Mucosa of descending colon (tissue), 3 donors: ENCODE measurements around the gene ASTN2. TPM values are rescaled to one million over a fixed set of nuclear protein-coding genes. Genes with fewer than 3 reads are reported as not detected.

Experiments
- ATAC-seq: fragments of 200-7000 bp; cut with Tn5 transposase; one replicate; pipeline ENCODE4 v1.9.1; 2020; ENCODE audit warnings: mild to moderate bottlenecking, moderate library complexity
- DNase-seq, 3 donors: peaks; one replicate each; pipeline ENCODE4 v3.0.0-alpha.2; 2020
- H3K36me3 ChIP-seq: fragments of 200-600 bp; one replicate; pipeline ENCODE4 v1.8.0; 2021; ENCODE audit warnings: low read depth, mild to moderate bottlenecking
- H3K4me1 ChIP-seq: fragments of 200-600 bp; one replicate; pipeline ENCODE4 v1.8.0; 2021; ENCODE audit warnings: low read depth, mild to moderate bottlenecking
- H3K4me3 ChIP-seq: fragments of 200-600 bp; one replicate; pipeline ENCODE4 v1.8.0; 2021; ENCODE audit warnings: mild to moderate bottlenecking
- H3K9me3 ChIP-seq: fragments of 200-600 bp; one replicate; pipeline ENCODE4 v1.8.0; 2021; ENCODE audit warnings: mild to moderate bottlenecking
- CTCF ChIP-seq: fragments of 200-600 bp; IDR thresholded peaks from one replicate; pipeline ENCODE4 v1.8.0; 2022; ENCODE audit warnings: antibody characterized with exemption, mild to moderate bottlenecking
- intact Hi-C, 2 donors: fragments of 100-400 bp; cut with DNase I in 1 of 2; cut with micrococcal nuclease in 1 of 2; formaldehyde crosslinking; loops; one replicate each; pipeline versions ENCODE4 v1.11.0 to v1.11.1; 2022; cut with DNase I, micrococcal nuclease
- total RNA-seq, 3 donors: library from RNA; stranded (reverse); fragmentation: NEBNext Ultra II Directional in 2 of 3; extraction: Animal tissue kit (Norgen Biotek cat#: 25700) in 2 of 3; gene quantifications; one replicate each; pipeline versions ENCODE4 v1.2.1 to v1.2.4, GENCODE V29; 2021 to 2023
- donor health status: DM: no; HTN: no; CAD: no; lungs with moderate emphysema.
- donor health status: DM: no; HTN: no; CAD: no.
- donor health status: DM: no; HTN: yes; CAD: no.

Gene ASTN2
- total RNA-seq, 3 donors from 2014 or later = 3.5 to 6.1 (median 5.4) TPM

GRCh38 chr9:116658265-116658664 is 756.6 kb downstream of the ASTN2 start:
- DNase-seq = no peak
- H3K4me1 ChIP-seq = no peaks in the 10 kb centered on the region
- no peaks in the 10 kb centered on the region for H3K9me3 ChIP-seq
- H3K36me3 ChIP-seq = no peaks in the 10 kb centered on the region
- ATAC-seq = no peak
- no peak for TF ChIP-seq CTCF
- H3K4me3 ChIP-seq = no peak overlapping the region
- intact Hi-C loops = no loop called here

- Histone ChIP-seq H3K36me3 (no peaks in the 10 kb centered on the region), H3K9me3 (no peaks in the 10 kb centered on the region), H3K4me3 (no peak overlapping the region), H3K4me1 (no peaks in the 10 kb centered on the region)
- intact Hi-C loops = no loop called here
- ATAC-seq = no peak
- no peak for DNase-seq
- TF ChIP-seq CTCF = no peak
These were observed 757.9 kb downstream of the ASTN2 start for GRCh38 chr9:116656977-116657376.

GRCh38 chr9:116656501-116656971 is 758.3 kb downstream of the ASTN2 start:
- no peak overlapping the region for H3K4me3 ChIP-seq
- intact Hi-C loops = no loop called here
- no peaks in the 10 kb centered on the region for H3K4me1 ChIP-seq
- ATAC-seq (no peak), DNase-seq (no peak)
- TF ChIP-seq CTCF = no peak
- H3K36me3 ChIP-seq = no peaks in the 10 kb centered on the region
- no peaks in the 10 kb centered on the region for H3K9me3 ChIP-seq

- H3K4me1 ChIP-seq = no peaks in the 10 kb centered on the region
- no peaks in the 10 kb centered on the region for H3K9me3 ChIP-seq
- no peak overlapping the region for H3K4me3 ChIP-seq
- H3K36me3 ChIP-seq = no peaks in the 10 kb centered on the region
- ATAC-seq = no peak
- no peak for DNase-seq
- TF ChIP-seq CTCF = no peak
- intact Hi-C loops = no loop called here
These were observed 760.9 kb downstream of the ASTN2 start for GRCh38 chr9:116654059-116654355.

GRCh38 chr9:116653348-116654058 is 761.4 kb downstream of the ASTN2 start:
- Histone ChIP-seq H3K4me1 (no peaks in the 10 kb centered on the region), H3K36me3 (no peaks in the 10 kb centered on the region), H3K4me3 (no peak overlapping the region), H3K9me3 (no peaks in the 10 kb centered on the region)
- no peak for TF ChIP-seq CTCF
- intact Hi-C loops = no loop called here
- no peak for DNase-seq
- no peak for ATAC-seq

GRCh38 chr9:116647515-116647809 is 767.4 kb downstream of the ASTN2 start:
- TF ChIP-seq CTCF = no peak
- Histone ChIP-seq H3K4me3 (no peak overlapping the region), H3K4me1 (no peaks in the 10 kb centered on the region), H3K36me3 (no peaks in the 10 kb centered on the region), H3K9me3 (no peaks in the 10 kb centered on the region)
- ATAC-seq = no peak
- DNase-seq = no peak
- intact Hi-C loops = no loop called here
